ENCODE data around the gene ARHGEF4.

Gene ARHGEF4

DNA sequence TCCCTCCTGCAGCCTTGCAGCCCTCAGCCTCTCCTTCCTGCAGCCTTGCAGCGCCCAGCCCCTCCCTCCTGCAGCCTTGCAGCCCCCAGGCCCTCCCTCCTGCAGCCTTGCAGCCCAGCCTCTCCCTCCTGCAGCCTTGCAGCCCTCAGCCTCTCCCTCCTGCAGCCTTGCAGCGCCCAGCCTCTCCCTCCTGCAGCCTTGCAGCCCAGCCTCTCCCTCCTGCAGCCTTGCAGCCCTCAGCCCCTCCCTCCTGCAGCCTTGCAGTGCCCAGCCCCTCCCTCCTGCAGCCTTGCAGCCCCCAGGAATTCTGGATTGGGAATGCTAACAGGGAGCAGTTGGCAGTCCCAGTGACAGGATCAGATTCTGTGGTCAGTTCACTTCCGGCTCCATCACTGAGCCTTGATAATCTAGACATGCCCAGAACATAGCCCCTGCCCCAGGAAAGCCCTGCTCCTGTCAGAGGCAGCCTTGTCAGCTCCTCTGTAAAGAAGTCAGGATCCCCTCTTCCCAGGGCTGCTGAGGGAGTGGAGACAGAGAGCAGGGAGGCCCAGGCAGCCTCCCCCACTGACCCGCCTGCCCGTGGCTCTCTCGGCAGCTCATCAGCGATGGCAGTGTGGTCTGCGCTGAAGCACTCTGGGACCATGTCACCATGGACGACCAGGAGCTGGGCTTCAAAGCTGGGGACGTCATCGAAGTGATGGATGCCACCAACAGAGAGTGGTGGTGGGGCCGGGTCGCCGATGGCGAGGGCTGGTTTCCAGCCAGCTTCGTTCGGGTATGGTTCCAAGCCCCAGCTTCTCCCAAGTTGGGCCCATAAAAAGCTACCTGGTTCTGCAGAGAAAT, 201.8 kb downstream of the ARHGEF4 start:
- Mint-ChIP-seq H3K27me3 (peaks cover 10% of the 10 kb centered on the region), H3K9me3 (no peaks in the 10 kb centered on the region), H3K4me1 (peaks cover 63% of the 10 kb centered on the region), H3K4me3 (no peak overlapping the region), H3K27ac (no peak overlapping the region)
- ATAC-seq = no peak
- DNase-seq = no peak

DNA sequence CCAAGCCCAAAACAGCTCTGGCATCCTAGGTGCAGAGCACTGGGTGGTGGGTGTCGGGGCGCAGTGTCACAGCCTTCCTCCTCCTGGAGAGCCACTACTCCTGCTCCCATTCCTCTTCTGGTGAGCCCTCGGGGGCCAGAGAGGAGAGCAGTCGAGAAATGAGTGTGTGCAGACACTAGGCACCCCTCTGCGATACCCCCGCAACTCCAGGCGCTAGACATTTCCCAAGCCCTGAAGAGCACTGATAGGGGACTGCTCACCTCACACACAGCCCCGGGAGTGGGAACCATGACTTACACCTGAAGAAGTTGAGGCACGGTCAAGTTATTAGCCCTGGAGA, 202.4 kb downstream of the ARHGEF4 start:
- Mint-ChIP-seq H3K27ac (no peak overlapping the region), H3K9me3 (no peaks in the 10 kb centered on the region), H3K4me1 (peaks cover 63% of the 10 kb centered on the region), H3K4me3 (peak overlapping the region; percentile 19 to 85), H3K27me3 (peaks cover 4% of the 10 kb centered on the region)
- no peak for DNase-seq
- ATAC-seq = no peak

DNA sequence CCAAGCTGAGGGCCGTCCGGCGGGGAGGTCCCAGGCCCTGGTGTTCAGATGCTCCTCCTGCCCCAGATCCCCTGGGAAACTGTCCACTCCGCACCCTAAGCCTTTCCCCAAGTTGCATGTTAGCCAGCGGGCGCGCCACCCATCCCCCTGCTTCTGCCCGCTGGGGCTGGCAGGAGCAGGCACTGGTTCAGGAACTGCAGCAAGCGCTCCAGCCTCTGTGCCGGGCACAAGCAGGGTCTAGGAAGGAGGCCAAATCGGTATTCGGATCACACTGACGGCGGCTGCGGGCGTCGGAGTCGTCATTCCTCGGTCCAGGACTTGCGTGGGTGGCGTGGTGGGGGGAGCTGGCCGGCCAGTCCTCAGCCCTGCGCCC, 202.8 kb downstream of the ARHGEF4 start:
- Mint-ChIP-seq H3K4me1 (peaks cover 60% of the 10 kb centered on the region), H3K27me3 (no peaks in the 10 kb centered on the region), H3K9me3 (no peaks in the 10 kb centered on the region), H3K4me3 (peak overlapping the region in 1 of 2 donors; percentile 85), H3K27ac (no peak overlapping the region)
- no peak for ATAC-seq
- no peak for DNase-seq

DNA sequence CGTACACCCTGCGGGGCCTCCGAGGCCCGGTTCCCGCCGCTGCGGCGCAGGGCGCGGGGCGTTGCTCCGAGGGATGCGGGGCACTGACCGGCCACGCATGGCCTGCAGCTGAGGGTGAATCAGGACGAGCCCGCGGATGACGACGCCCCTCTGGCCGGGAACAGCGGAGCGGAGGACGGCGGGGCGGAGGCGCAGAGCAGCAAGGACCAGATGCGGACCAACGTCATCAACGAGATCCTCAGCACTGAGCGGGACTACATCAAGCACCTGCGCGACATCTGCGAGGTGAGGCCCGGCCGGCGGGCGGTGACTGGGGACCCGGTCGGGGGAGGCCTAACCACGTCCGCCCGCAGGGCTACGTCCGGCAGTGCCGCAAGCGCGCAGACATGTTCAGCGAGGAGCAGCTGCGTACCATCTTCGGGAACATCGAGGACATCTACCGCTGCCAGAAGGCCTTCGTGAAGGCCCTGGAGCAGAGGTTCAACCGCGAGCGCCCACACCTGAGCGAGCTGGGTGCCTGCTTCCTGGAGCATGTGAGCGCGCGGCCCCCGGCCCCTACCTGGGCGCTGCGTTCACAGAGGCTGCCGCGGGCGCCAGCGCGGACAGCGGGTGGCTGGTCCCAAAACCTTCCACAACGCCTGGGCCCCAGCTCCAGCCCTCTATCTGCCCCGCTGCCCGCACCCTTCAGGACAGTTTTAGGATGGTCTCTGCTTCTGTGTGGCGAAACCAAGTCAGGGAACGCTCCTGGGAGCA, 203.4 kb downstream of the ARHGEF4 start:
- Mint-ChIP-seq H3K9me3 (no peaks in the 10 kb centered on the region), H3K27me3 (no peaks in the 10 kb centered on the region), H3K4me3 (peak overlapping the region; percentile 67 to 85), H3K4me1 (peaks cover 60% of the 10 kb centered on the region), H3K27ac (peak overlapping the region; percentile 25 to 59)
- ATAC-seq (peak; percentile 73), DNase-seq (peak; percentile 48 to 70)

DNA sequence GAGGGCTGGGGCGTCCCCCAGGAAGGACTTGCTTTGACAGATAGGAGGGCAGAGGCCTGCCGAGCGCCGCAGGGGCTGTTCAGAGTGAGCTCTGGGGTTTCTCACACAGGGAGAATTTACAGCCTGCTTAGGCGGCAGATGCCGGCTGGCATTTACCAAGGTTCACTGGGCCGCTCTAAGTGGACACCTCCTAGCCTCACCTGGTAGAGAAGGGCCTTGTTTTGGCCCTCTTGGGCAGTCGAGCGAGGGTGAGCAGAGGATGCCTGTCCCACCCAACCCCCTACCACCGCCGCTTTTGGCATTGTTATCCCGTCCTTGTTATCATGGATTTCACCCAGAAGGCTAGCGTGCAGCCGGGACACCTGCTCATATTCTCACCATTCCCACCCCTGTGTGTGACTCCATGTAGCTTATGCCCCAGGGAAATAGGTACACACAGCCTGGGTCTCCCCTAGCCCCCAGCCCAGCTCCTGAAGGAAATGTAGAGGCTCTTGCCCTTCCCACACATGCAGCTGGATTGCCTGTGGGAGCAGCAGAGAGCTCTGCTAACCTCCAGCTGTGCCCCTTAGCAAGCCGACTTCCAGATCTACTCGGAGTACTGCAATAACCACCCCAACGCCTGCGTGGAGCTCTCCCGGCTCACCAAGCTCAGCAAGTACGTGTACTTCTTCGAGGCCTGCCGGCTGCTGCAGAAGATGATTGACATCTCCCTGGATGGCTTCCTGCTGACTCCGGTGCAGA, 204.1 kb downstream of the ARHGEF4 start:
- Mint-ChIP-seq H3K4me1 (peaks cover 54% of the 10 kb centered on the region), H3K4me3 (peak overlapping the region; percentile 67 to 85), H3K27ac (peak overlapping the region in 1 of 2 donors; percentile 83), H3K27me3 (no peaks in the 10 kb centered on the region), H3K9me3 (no peaks in the 10 kb centered on the region)
- peak; percentile 39 for ATAC-seq
- DNase-seq = peak in 1 of 2 donors; percentile 38

DNA sequence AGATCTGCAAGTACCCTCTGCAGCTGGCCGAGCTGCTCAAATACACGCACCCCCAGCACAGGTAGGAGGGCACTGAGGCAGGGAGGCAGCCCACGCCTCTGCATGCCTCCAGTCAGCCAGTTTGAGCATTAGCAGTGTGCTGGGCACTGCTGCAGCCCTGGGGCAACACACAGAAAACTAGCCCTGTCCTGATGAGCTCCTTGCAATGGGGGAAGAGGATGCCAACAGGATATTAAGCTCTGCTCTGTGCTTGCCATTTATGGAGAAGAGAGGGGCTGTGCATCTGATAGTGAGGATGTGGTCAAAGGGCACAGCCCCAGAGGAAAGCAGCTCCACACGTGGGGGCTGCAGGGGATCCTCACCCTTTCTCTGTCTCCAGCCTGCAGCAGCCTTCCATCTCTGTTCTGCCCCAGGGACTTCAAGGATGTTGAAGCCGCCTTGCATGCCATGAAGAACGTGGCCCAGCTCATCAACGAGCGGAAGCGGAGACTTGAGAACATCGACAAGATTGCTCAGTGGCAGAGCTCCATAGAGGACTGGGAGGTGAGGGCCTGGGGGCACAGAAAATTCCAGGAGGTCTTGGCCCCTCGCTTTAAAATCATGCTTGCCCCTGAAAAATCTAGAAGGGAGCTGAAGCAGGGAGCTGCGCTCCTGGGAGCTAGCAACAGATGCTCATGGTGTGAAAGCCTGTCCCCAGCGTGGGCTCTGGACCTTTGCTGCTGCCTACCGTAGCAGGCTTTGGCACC, 204.9 kb downstream of the ARHGEF4 start:
- ATAC-seq (peak; percentile 11), DNase-seq (no peak)
- Mint-ChIP-seq H3K9me3 (no peaks in the 10 kb centered on the region), H3K27ac (no peak overlapping the region), H3K4me3 (peak overlapping the region; percentile 67 to 85), H3K4me1 (peaks cover 48% of the 10 kb centered on the region), H3K27me3 (no peaks in the 10 kb centered on the region)

DNA sequence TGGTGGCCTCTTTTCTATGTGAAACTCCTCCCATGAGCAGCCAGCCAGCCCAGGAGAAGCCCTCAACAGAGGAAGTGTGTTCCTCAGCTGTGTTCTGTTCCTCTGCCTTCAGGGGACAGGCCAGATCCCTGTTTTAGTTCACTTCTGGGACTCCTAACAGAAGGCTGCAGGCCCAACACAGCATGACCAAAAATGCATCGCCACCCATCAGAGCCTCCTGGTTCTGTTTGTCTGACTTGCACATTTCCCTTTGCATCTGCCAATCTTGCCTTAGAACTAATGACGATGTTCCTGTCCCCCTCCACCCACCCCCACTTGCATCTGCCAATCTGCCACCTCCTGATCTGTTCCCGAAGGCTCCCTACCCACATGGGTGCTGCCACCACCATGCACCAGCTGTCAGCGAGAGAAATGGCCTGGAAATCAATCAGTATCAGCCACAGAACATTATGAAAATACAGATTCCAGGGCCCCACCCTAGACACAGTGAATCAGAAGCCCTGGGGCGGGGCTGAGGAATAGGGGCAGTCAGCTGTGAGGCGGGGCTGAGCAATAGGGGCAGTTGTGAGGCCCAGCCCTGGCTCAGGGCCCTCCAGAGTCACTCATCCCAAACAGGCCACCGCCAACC, 205.5 kb downstream of the ARHGEF4 start:
- Mint-ChIP-seq H3K4me1 (peaks cover 48% of the 10 kb centered on the region), H3K27ac (no peak overlapping the region), H3K27me3 (no peaks in the 10 kb centered on the region), H3K4me3 (peak overlapping the region in 1 of 2 donors; percentile 19), H3K9me3 (no peaks in the 10 kb centered on the region)
- ATAC-seq = no peak
- DNase-seq = no peak

DNA sequence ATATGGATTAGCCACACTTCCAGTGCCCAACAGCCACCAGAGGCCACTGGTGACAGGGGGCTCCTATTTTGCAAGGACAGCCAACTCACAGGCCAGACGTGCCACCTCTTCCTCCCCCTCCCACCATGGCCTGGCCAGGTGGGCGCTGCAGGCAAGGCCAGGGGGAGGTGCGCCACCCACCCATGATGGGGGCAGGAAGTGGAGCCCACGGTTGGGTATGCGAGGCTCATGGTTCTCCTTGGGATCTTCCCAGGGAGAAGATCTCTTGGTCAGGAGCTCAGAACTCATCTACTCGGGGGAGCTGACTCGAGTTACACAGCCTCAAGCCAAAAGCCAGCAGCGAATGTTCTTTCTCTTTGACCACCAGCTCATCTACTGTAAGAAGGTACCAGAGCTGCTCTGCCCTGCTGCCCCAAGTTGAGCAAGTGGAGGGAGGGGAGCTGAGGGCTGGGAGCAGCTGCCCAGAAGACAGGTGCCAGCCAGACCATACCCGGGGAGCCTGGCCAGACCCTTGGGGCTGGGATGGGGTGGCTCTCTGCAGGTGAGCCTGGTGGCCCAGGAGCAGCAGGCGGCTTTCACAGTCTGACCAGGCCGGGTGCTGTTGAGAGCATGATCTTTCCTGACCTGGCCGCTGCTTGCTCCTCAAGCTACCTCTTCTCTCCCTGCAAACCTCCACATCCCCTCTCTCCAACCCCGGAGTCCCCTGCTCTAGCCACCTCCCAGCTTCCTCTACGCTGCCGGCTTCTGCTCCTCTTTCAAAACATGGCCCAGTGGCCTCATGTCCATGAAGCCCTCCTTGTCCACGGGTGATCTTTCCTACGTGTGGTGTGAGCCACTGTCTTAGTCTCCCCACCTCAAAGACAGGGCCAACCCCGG, 206.7 kb downstream of the ARHGEF4 start:
- H3K9me3 Mint-ChIP-seq = no peaks in the 10 kb centered on the region
- no peak overlapping the region for H3K4me3 Mint-ChIP-seq
- H3K4me1 Mint-ChIP-seq = peaks cover 48% of the 10 kb centered on the region
- ATAC-seq (no peak), DNase-seq (no peak)
- peak overlapping the region in 1 of 2 donors; percentile 93 for H3K27ac Mint-ChIP-seq
- H3K27me3 Mint-ChIP-seq = no peaks in the 10 kb centered on the region

DNA sequence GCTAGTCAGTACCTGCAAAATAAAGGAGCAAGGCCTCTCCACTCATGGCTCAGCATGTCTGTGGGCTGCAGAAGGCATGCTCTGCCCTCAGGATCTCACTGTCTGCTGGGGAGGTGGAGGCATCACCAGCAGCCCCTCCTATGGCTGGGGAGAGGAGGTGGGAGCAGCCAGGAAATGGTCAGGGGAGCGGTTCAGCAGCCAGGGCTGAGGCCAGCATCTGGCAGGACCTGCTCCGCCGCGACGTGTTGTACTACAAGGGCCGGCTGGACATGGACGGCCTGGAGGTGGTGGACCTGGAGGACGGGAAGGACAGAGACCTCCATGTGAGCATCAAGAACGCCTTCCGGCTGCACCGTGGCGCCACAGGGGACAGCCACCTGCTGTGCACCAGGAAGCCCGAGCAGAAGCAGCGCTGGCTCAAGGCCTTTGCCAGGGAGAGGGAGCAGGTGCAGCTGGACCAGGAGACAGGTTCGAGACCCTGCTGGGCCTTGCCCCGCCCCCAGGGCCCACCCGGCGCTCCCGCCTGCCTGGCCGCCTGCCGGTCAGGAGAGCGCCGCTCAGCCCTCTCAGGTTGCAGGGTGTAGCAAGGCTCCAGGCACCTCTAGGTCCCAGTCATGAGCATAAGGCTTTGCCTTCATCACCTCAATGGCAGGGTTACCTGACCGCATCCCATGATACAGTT, 207.5 kb downstream of the ARHGEF4 start:
- no peak for DNase-seq
- Mint-ChIP-seq H3K27me3 (no peaks in the 10 kb centered on the region), H3K27ac (no peak overlapping the region), H3K9me3 (no peaks in the 10 kb centered on the region), H3K4me1 (peaks cover 45% of the 10 kb centered on the region), H3K4me3 (no peak overlapping the region)
- ATAC-seq = no peak

DNA sequence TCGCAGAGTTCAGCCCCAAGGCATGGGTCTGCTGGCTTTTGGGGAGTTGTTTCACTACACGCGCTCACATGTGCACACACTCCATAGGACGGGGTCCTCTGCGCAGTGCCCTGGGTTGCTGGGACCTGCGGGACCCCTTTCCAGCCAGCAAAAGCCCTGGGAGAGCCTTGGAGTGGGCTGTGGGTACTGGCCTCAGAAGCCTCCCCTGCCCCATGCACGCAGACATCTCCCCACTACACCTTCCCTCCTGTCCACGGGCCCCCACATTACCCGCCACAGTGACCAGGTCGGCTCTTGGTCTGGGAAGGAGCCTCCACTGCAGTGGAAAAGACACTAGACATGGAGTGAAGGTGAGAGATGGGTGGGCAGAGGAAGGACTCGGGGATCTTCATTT, 208.0 kb downstream of the ARHGEF4 start:
- Mint-ChIP-seq H3K9me3 (no peaks in the 10 kb centered on the region), H3K27ac (no peak overlapping the region), H3K27me3 (no peaks in the 10 kb centered on the region), H3K4me1 (peaks cover 40% of the 10 kb centered on the region), H3K4me3 (no peak overlapping the region)
- DNase-seq (no peak), ATAC-seq (no peak)

DNA sequence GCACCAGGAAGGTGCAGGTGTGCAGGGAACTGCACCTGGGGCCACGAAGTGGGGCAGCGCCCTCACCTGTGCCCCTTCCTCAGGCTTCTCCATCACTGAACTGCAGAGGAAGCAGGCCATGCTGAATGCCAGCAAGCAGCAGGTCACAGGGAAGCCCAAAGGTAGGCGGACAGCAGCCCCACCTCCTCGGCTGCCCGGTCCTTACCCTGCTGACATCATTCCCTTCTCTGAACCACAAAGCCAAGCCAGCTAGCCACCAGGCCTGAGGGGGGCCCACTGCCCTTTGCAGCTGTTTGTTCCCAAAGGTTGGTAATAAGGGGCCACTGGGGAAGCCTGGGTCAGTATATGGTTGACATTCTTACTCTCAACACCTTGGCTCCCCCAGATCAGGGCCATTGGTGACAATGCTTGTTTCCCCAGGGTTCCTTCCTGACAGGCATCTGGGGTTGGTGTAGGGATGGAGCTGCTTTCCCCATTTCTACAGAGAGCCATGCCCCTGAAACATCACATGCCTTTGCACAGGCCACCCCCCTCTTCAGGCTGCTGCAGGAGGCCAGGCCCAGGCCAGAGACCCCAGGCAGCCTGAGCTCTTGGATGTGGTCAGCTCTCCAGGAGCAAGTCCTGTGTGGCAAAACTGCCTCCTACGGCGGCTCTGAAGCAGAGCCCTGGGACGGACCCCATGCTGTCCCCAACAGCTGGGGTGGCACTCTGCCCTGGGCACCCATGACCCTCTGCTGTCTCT, 208.7 kb downstream of the ARHGEF4 start:
- DNase-seq (no peak), ATAC-seq (peak; percentile 3)
- Mint-ChIP-seq H3K27me3 (no peaks in the 10 kb centered on the region), H3K27ac (peak overlapping the region in 1 of 2 donors; percentile 40), H3K4me3 (no peak overlapping the region), H3K9me3 (no peaks in the 10 kb centered on the region), H3K4me1 (peaks cover 33% of the 10 kb centered on the region)

DNA sequence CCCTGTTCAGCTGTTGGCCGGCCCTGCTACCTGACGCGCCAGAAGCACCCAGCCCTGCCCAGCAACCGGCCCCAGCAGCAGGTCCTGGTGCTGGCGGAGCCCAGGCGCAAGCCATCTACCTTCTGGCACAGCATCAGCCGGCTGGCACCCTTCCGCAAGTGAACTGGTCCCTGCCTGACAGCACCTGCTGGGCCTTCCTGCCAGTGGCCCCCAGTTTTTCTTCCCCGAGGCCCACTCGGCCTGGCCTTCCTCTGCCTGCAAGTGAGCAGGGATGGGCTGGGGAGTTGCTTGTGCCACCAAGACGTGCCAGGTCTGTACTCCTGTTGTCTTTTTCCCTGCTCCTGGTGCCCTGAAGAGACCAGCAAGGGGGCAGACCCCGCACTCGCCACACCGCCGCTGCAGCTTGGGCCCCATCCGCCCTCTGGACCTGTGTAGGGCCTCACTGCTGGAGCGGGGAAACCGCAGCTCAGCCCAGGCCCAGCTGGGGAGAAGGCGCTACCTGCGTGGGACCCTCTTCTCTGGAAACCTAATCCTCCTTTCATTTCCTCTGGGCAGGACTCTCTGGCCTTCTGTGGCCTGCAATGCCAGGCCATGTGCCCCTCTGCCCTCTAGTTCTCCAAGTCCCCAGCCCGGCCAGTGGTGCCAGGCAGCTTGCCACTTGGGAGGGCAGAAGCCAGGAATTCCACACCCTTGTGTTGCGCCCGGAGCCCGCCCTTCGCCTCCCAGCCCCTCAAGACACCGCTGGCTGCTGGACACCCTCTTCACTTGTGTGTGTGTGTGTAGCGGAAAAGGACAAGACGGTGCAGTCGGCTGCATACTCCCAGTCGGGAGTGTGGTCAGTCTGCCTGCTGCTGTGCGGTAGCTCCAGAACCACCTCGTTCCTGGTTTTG, 209.6 kb downstream of the ARHGEF4 start:
- DNase-seq (no peak), ATAC-seq (peak; percentile 1)
- Mint-ChIP-seq H3K9me3 (no peaks in the 10 kb centered on the region), H3K27ac (peak overlapping the region in 1 of 2 donors; percentile 89), H3K4me1 (peaks cover 25% of the 10 kb centered on the region), H3K27me3 (no peaks in the 10 kb centered on the region), H3K4me3 (no peak overlapping the region)
